ENCODE data around the gene FAIM2. TPM values are rescaled to one million over a fixed set of nuclear protein-coding genes. Genes with fewer than 3 reads are reported as not detected.

The FAIM2 gene
- total RNA-seq, 2 experiments from 2014 or later = not detected

DNA sequence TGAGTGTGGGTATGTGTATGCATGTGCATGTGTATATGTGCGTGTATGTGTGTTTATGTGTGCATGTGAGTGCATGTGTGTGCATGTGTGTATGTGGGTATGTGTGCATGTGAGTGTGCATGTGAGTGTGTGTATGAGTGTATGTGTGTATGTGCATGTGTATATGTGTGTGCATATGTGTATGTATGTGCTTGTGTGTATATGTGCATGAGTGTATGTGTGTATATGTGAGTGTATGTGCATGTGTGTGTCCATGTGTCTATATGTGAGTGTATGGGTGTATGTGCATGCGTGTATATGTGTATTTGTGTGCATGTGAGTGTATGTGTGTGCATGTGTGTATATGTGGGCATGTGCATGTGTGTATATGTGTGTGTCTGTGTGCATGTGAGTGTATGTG is 25.7 kb downstream of the FAIM2 start:
- POLR2A ChIA-PET = no interaction called here
- no peaks in the 10 kb centered on the region for H3K27me3 Mint-ChIP-seq

DNA sequence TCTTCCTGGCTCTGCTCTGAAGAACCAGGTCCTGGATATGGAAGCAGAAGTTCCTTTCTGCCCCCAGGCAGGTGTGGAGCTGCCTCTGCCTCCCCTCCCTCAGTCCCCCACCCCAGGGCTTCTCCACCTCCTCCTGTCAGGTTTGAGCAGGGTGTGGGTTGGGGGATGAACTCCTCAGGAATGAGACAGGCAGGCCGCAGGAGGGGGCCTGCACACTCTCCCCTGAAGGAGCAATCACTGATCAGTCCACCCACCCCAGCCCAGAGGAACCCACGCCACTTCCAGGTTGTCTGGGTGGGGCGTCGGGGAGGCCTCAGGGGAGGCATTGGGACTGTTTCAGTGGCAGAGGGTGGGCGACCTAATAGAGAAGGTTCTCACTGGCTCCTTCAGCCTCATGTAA is 26.6 kb downstream of the FAIM2 start:
- ChIA-PET POLR2A (no interaction called here), CTCF (no interaction called here)

More for the DNA sequence above, 25.7 kb downstream of the FAIM2 start:
- H3K4me1 ChIP-seq (ENCODE audit: insufficient read depth, low read length) = no peaks in the 10 kb centered on the region
- H3K4me1 Mint-ChIP-seq (ENCODE audit: low read depth) = no peaks in the 10 kb centered on the region
- H3K4me3 Mint-ChIP-seq = no peak overlapping the region
- H3K27me3 ChIP-seq (ENCODE audit: control insufficient read depth in 1 of 2, insufficient read depth in 2 of 2, low read length in 2 of 2) = no peaks in the 10 kb centered on the region
- no peak overlapping the region for H3K27ac Mint-ChIP-seq
- intact Hi-C loops (cut with DNase I, micrococcal nuclease) = no loop called here
- no peaks in the 10 kb centered on the region for H3K36me3 Mint-ChIP-seq (ENCODE audit: low read depth)
- DNase-seq (no peak), ATAC-seq (ENCODE audit: poor library complexity) (no peak)
- H3K9me3 ChIP-seq (ENCODE audit: control insufficient read depth in 1 of 2, insufficient read depth in 1 of 2, low read length in 2 of 2) = no peaks in the 10 kb centered on the region
- TF ChIP-seq, protein P1, sequence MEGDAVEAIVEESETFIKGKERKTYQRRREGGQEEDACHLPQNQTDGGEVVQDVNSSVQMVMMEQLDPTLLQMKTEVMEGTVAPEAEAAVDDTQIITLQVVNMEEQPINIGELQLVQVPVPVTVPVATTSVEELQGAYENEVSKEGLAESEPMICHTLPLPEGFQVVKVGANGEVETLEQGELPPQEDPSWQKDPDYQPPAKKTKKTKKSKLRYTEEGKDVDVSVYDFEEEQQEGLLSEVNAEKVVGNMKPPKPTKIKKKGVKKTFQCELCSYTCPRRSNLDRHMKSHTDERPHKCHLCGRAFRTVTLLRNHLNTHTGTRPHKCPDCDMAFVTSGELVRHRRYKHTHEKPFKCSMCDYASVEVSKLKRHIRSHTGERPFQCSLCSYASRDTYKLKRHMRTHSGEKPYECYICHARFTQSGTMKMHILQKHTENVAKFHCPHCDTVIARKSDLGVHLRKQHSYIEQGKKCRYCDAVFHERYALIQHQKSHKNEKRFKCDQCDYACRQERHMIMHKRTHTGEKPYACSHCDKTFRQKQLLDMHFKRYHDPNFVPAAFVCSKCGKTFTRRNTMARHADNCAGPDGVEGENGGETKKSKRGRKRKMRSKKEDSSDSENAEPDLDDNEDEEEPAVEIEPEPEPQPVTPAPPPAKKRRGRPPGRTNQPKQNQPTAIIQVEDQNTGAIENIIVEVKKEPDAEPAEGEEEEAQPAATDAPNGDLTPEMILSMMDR (IDR thresholded peaks at IDR 0.05) = no peak
- no peaks in the 10 kb centered on the region for H3K36me3 ChIP-seq (ENCODE audit: insufficient read depth, low read length)
- H3K27ac ChIP-seq (ENCODE audit: low read depth in 1 of 2, low read length in 2 of 2) = no peak overlapping the region
- H3K9me3 Mint-ChIP-seq = no peaks in the 10 kb centered on the region
- H3K4me3 ChIP-seq (ENCODE audit: low read length) = no peak overlapping the region
- CTCF ChIA-PET = no interaction called here

DNA sequence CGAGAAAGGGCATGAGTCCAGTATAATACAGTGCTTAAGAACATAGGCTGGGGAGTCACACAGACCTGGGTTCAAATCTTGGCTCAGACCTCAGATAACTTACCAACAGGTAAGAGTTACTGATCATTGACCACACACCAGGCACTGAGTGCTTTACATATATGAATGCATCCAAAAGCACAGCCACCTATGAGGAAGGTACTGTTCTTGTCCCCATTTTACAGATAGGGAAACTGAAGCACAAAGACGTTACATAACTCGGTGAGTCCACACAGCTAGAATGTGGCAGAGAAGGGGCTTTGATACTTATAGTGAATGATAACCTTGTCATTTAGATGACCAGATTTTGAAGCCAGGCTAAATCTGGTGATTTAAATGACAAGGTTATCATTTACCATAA is 27.6 kb downstream of the FAIM2 start:
- ATAC-seq (ENCODE audit: poor library complexity) (no peak), DNase-seq (no peak)
- TF ChIP-seq, protein P1 (IDR thresholded peaks at IDR 0.05) = no peak
- H3K4me1 Mint-ChIP-seq (ENCODE audit: low read depth) = no peaks in the 10 kb centered on the region
- no peaks in the 10 kb centered on the region for H3K27me3 ChIP-seq (ENCODE audit: control insufficient read depth in 1 of 2, insufficient read depth in 2 of 2, low read length in 2 of 2)
- intact Hi-C loops (cut with DNase I, micrococcal nuclease) = no loop called here
- H3K27ac Mint-ChIP-seq = no peak overlapping the region
- H3K9me3 ChIP-seq (ENCODE audit: control insufficient read depth in 1 of 2, insufficient read depth in 1 of 2, low read length in 2 of 2) = no peaks in the 10 kb centered on the region
- no peaks in the 10 kb centered on the region for H3K9me3 Mint-ChIP-seq
- H3K4me1 ChIP-seq (ENCODE audit: insufficient read depth, low read length) = no peaks in the 10 kb centered on the region
- ChIA-PET POLR2A (no interaction called here), CTCF (no interaction called here)
- no peaks in the 10 kb centered on the region for H3K36me3 Mint-ChIP-seq (ENCODE audit: low read depth)
- no peaks in the 10 kb centered on the region for H3K27me3 Mint-ChIP-seq
- no peak overlapping the region for H3K4me3 Mint-ChIP-seq
- no peak overlapping the region for H3K4me3 ChIP-seq (ENCODE audit: low read length)
- H3K36me3 ChIP-seq (ENCODE audit: insufficient read depth, low read length) = no peaks in the 10 kb centered on the region
- no peak overlapping the region for H3K27ac ChIP-seq (ENCODE audit: low read depth in 1 of 2, low read length in 2 of 2)

More for the DNA sequence above, 26.6 kb downstream of the FAIM2 start:
- TF ChIP-seq, protein P1 (IDR thresholded peaks at IDR 0.05) = no peak
- H3K36me3 Mint-ChIP-seq (ENCODE audit: low read depth) = no peaks in the 10 kb centered on the region
- Histone ChIP-seq H3K4me1 (ENCODE audit: insufficient read depth, low read length) (no peaks in the 10 kb centered on the region), H3K36me3 (ENCODE audit: insufficient read depth, low read length) (no peaks in the 10 kb centered on the region), H3K9me3 (ENCODE audit: control insufficient read depth in 1 of 2, insufficient read depth in 1 of 2, low read length in 2 of 2) (no peaks in the 10 kb centered on the region), H3K27me3 (ENCODE audit: control insufficient read depth in 1 of 2, insufficient read depth in 2 of 2, low read length in 2 of 2) (no peaks in the 10 kb centered on the region), H3K27ac (ENCODE audit: low read depth in 1 of 2, low read length in 2 of 2) (no peak overlapping the region), H3K4me3 (ENCODE audit: low read length) (no peak overlapping the region)
- no peaks in the 10 kb centered on the region for H3K9me3 Mint-ChIP-seq
- H3K27ac Mint-ChIP-seq = no peak overlapping the region
- H3K27me3 Mint-ChIP-seq = no peaks in the 10 kb centered on the region
- ATAC-seq (ENCODE audit: poor library complexity) = no peak
- H3K4me3 Mint-ChIP-seq = no peak overlapping the region
- DNase-seq = no peak
- intact Hi-C loops (cut with DNase I, micrococcal nuclease) = no loop called here
- no peaks in the 10 kb centered on the region for H3K4me1 Mint-ChIP-seq (ENCODE audit: low read depth)
